Raji (cell line): ENCODE data around the gene TMEM37.

Experiments used
- POLR2A ChIP-seq: IDR thresholded peaks from 2 replicates; pipeline ENCODE4 v1.6.1; 2011; ENCODE audit warnings: low read depth, low read length, control low read depth; ENCODE audit not compliant: insufficient read depth

TMEM37 gene

GRCh38 chr2:119436993-119437772 lies 5.5 kb downstream of the TMEM37 start:
- no peak for TF ChIP-seq POLR2A

- no peak for TF ChIP-seq POLR2A
Measured at GRCh38 chr2:119438128-119438656, 6.5 kb downstream of the TMEM37 start.

- no peak for TF ChIP-seq POLR2A
Measured at GRCh38 chr2:119438726-119439284, 7.2 kb downstream of the TMEM37 start.

GRCh38 chr2:119439574-119440500 lies 8.2 kb downstream of the TMEM37 start:
- TF ChIP-seq POLR2A = no peak

GRCh38 chr2:119440501-119440870 lies 8.8 kb downstream of the TMEM37 start:
- no peak for TF ChIP-seq POLR2A

- TF ChIP-seq POLR2A = no peak
Measured at GRCh38 chr2:119440873-119441272, 9.2 kb downstream of the TMEM37 start.

- TF ChIP-seq POLR2A = no peak
Measured at GRCh38 chr2:119441376-119442225, 9.9 kb downstream of the TMEM37 start.

GRCh38 chr2:119442226-119442619 lies 10.6 kb downstream of the TMEM37 start:
- no peak for TF ChIP-seq POLR2A

- no peak for TF ChIP-seq POLR2A
Measured at GRCh38 chr2:119442850-119443249, 11.2 kb downstream of the TMEM37 start.

GRCh38 chr2:119446037-119446436 lies 14.4 kb downstream of the TMEM37 start:
- TF ChIP-seq POLR2A = no peak

GRCh38 chr2:119448427-119449141 lies 16.9 kb downstream of the TMEM37 start:
- no peak for TF ChIP-seq POLR2A

GRCh38 chr2:119449521-119449920 lies 17.9 kb downstream of the TMEM37 start:
- TF ChIP-seq POLR2A = no peak

- no peak for TF ChIP-seq POLR2A
Measured at GRCh38 chr2:119451336-119452050, 19.8 kb downstream of the TMEM37 start.
